HL-60 (cell line): ENCODE data around the gene PSMD8.

Experiments
- CTCF ChIP-seq: IDR thresholded peaks from one replicate; pipeline ENCODE4 v1.5.1; 2011; ENCODE audit warnings: low read length, control low read depth, inconsistent platforms; ENCODE audit not compliant: insufficient read depth
- GABPA ChIP-seq: IDR thresholded peaks from 2 replicates; pipeline ENCODE4 v1.6.1; 2012; ENCODE audit warnings: low read depth
- POLR2AphosphoS5 ChIP-seq: IDR thresholded peaks from 2 replicates; pipeline ENCODE4 v1.6.1; 2012; ENCODE audit warnings: low read depth

GRCh38 chr19:38400361-38400760 is 26.0 kb downstream of the PSMD8 start:
- no peak for TF ChIP-seq GABPA
- TF ChIP-seq CTCF: no peak
- no peak for TF ChIP-seq POLR2AphosphoS5
